Activated CD8-positive, alpha-beta memory T cell treated with anti-CD3 and anti-CD28 coated beads, Interleukin-2, amount 50 U/mL, for 1 hour (primary cell): ENCODE data around the gene FMN1.
"Not testable (repeated sequence)": the region's sequence is repeated elsewhere in the genome, so short reads cannot be mapped to it uniquely, and the experiment has no call there.

Experiments used
- DNase-seq: peaks from one replicate; pipeline ENCODE4 v3.0.0-alpha.2; 2020; ENCODE audit errors: extremely low read depth

FMN1 gene

GRCh38 chr15:32853592-32853991 lies 340.9 kb downstream of the FMN1 start:
- DNase-seq = no peak

GRCh38 chr15:32852771-32853170 lies 341.7 kb downstream of the FMN1 start:
- DNase-seq = no peak

- no peak for DNase-seq
Measured at GRCh38 chr15:32852017-32852416, 342.5 kb downstream of the FMN1 start.

GRCh38 chr15:32851572-32851971 lies 342.9 kb downstream of the FMN1 start:
- no peak for DNase-seq

GRCh38 chr15:32849769-32850668 lies 344.5 kb downstream of the FMN1 start:
- DNase-seq = no peak

- not testable (repeated sequence) for DNase-seq
Measured at GRCh38 chr15:32846671-32847070, 347.8 kb downstream of the FMN1 start.

- no peak for DNase-seq
Measured at GRCh38 chr15:32844118-32844711, 350.3 kb downstream of the FMN1 start.

- no peak for DNase-seq
Measured at GRCh38 chr15:32843219-32843815, 351.2 kb downstream of the FMN1 start.

- DNase-seq = no peak
Measured at GRCh38 chr15:32842081-32842480, 352.4 kb downstream of the FMN1 start.

GRCh38 chr15:32840507-32841245 lies 353.8 kb downstream of the FMN1 start:
- DNase-seq = no peak

GRCh38 chr15:32838820-32839219 lies 355.7 kb downstream of the FMN1 start:
- no peak for DNase-seq

GRCh38 chr15:32838338-32838737 lies 356.2 kb downstream of the FMN1 start:
- no peak for DNase-seq

GRCh38 chr15:32837935-32838334 lies 356.6 kb downstream of the FMN1 start:
- no peak for DNase-seq

GRCh38 chr15:32834156-32834555 lies 360.4 kb downstream of the FMN1 start:
- DNase-seq = no peak

- no peak for DNase-seq
Measured at GRCh38 chr15:32833379-32833821, 361.1 kb downstream of the FMN1 start.

- DNase-seq = no peak
Measured at GRCh38 chr15:32831485-32831884, 363.0 kb downstream of the FMN1 start.

GRCh38 chr15:32830241-32830640 lies 364.3 kb downstream of the FMN1 start:
- DNase-seq = no peak

- no peak for DNase-seq
Measured at GRCh38 chr15:32829436-32829835, 365.1 kb downstream of the FMN1 start.

GRCh38 chr15:32828507-32829186 lies 365.9 kb downstream of the FMN1 start:
- DNase-seq = no peak

- no peak for DNase-seq
Measured at GRCh38 chr15:32826685-32827084, 367.8 kb downstream of the FMN1 start.

- DNase-seq = no peak
Measured at GRCh38 chr15:32825219-32825618, 369.3 kb downstream of the FMN1 start.

- DNase-seq = no peak
Measured at GRCh38 chr15:32824777-32825176, 369.7 kb downstream of the FMN1 start.
